Neural cell (in vitro differentiated cells): ENCODE results near the gene SPATA2. TPM values are rescaled to one million over a fixed set of nuclear protein-coding genes. Genes with fewer than 3 reads are reported as not detected.
A peak's percentile ranks its signal among the peaks of the same experiment; 100 is the strongest.

Experiments used
- H2AFZ ChIP-seq: fragments of 200-600, 300-800 bp; sonication (generic), shearing (Covaris generic); 2 replicates; pipeline ENCODE4 v1.6.0; 2014; ENCODE audit warnings: low read depth, mild to moderate bottlenecking, antibody characterized with exemption, low read length, moderate library complexity
- H3F3A ChIP-seq: fragments of 200-600 bp; shearing (Covaris generic); 2 replicates; pipeline ENCODE4 v1.6.1; 2016; ENCODE audit warnings: mild to moderate bottlenecking, moderate library complexity, mixed read lengths, antibody characterized with exemption, low read length; ENCODE audit not compliant: insufficient read depth, poor library complexity, severe bottlenecking
- H3K27ac ChIP-seq: fragments of 200-600, 300-800 bp; sonication (generic), shearing (Covaris generic); 2 replicates; pipeline ENCODE4 v1.5.1; 2014; ENCODE audit warnings: mild to moderate bottlenecking, low read length, moderate library complexity
- H3K27me3 ChIP-seq: fragments of 300-800, 200-600 bp; sonication (generic), shearing (Covaris generic); 2 replicates; pipeline ENCODE4 v1.6.0; 2014; ENCODE audit warnings: mild to moderate bottlenecking, low read depth, low read length, moderate library complexity; ENCODE audit not compliant: insufficient read depth
- H3K36me3 ChIP-seq: fragments of 300-800, 200-600 bp; sonication (generic), shearing (Covaris generic); 2 replicates; pipeline ENCODE4 v1.5.1; 2014; ENCODE audit warnings: mild to moderate bottlenecking, antibody characterized with exemption, low read length, moderate library complexity; ENCODE audit not compliant: insufficient read depth
- H3K4me2 ChIP-seq: fragments of 300-800, 200-600 bp; sonication (generic), shearing (Covaris generic); 2 replicates; pipeline ENCODE4 v1.6.0; 2014; ENCODE audit warnings: mild to moderate bottlenecking, low read length
- H3K4me3 ChIP-seq: fragments of 300-800, 200-600 bp; sonication (generic), shearing (Covaris generic); 2 replicates; pipeline ENCODE4 v1.5.1; 2014; ENCODE audit warnings: mild to moderate bottlenecking, low read length, moderate library complexity
- H3K79me2 ChIP-seq: fragments of 200-600 bp; shearing (Covaris generic); replicated peaks from 2 replicates; pipeline ENCODE4 v1.6.0; 2014; ENCODE audit warnings: mild to moderate bottlenecking, low read length, moderate library complexity; ENCODE audit not compliant: insufficient read depth
- H3K9ac ChIP-seq: fragments of 300-800, 200-600 bp; sonication (generic), shearing (Covaris generic); 2 replicates; pipeline ENCODE4 v1.6.1; 2016; ENCODE audit warnings: mild to moderate bottlenecking, low read length, mixed read lengths
- H3K9me2 ChIP-seq: fragments of 200-600 bp; shearing (Covaris generic); 2 replicates; pipeline ENCODE4 v1.6.1; 2016; ENCODE audit warnings: mild to moderate bottlenecking, low read length, mixed read lengths; ENCODE audit not compliant: insufficient read depth
- H3K9me3 ChIP-seq: fragments of 200-600, 300-800 bp; sonication (generic), shearing (Covaris generic); 2 replicates; pipeline ENCODE4 v1.6.1; 2016; ENCODE audit warnings: mild to moderate bottlenecking, mixed run types, low read length, moderate library complexity, mixed read lengths
- H4K20me1 ChIP-seq: fragments of 200-600 bp; shearing (Covaris generic); 2 replicates; pipeline ENCODE4 v1.6.1; 2016; ENCODE audit warnings: mild to moderate bottlenecking, mixed run types; ENCODE audit not compliant: insufficient read depth
- CTCF ChIP-seq: fragments of 450-650 bp; IDR thresholded peaks from 2 replicates; pipeline ENCODE4 v1.5.1; 2014; ENCODE audit warnings: antibody characterized with exemption, mild to moderate bottlenecking, moderate library complexity; ENCODE audit not compliant: poor library complexity, severe bottlenecking
- EP300 ChIP-seq: fragments of 450-650 bp; conservative IDR thresholded peaks from 2 replicates; pipeline ENCODE4 v1.6.1; 2014; ENCODE audit warnings: antibody characterized with exemption, mild to moderate bottlenecking, moderate library complexity; ENCODE audit not compliant: poor library complexity, severe bottlenecking
- EZH2 ChIP-seq: fragments of 200-600, 300-800 bp; shearing (Covaris generic), sonication (generic); IDR thresholded peaks from 2 replicates; pipeline ENCODE4 v1.6.1; 2014; ENCODE audit warnings: antibody characterized with exemption, low read length, borderline replicate concordance, mild to moderate bottlenecking; ENCODE audit not compliant: insufficient read depth, poor library complexity, severe bottlenecking
- MXI1 ChIP-seq: fragments of 450-650 bp; conservative IDR thresholded peaks from 2 replicates; pipeline ENCODE4 v1.6.1; 2014; ENCODE audit warnings: antibody characterized with exemption, mild to moderate bottlenecking; ENCODE audit not compliant: poor library complexity, severe bottlenecking
- POLR2AphosphoS5 ChIP-seq: IDR thresholded peaks from 2 replicates; pipeline ENCODE4 v1.6.1; 2012
- RAD21 ChIP-seq: fragments of 450-650 bp; conservative IDR thresholded peaks from 2 replicates; pipeline ENCODE4 v1.6.1; 2014; ENCODE audit warnings: antibody characterized with exemption, mild to moderate bottlenecking, moderate library complexity
- REST ChIP-seq: IDR thresholded peaks from 2 replicates; pipeline ENCODE4 v1.6.1; 2012; ENCODE audit warnings: borderline replicate concordance
- SMC3 ChIP-seq: fragments of 450-650 bp; conservative IDR thresholded peaks from 2 replicates; pipeline ENCODE4 v1.6.1; 2014; ENCODE audit warnings: antibody characterized with exemption, mild to moderate bottlenecking, moderate library complexity; ENCODE audit not compliant: poor library complexity
- TAF1 ChIP-seq: IDR thresholded peaks from 2 replicates; pipeline ENCODE4 v1.6.1; 2012; ENCODE audit warnings: low read depth
- polyA plus RNA-seq: library from polyadenylated mRNA; depleted of rRNA; stranded (reverse); fragments of >200 nt; gene quantifications from 2 replicates; pipeline ENCODE4 v1.2.3, GENCODE V29; 2014

The SPATA2 gene
- polyA plus RNA-seq, 1 donor from 2014 or later = 1.7 TPM

- Histone ChIP-seq H4K20me1 (no peaks in the 10 kb centered on the region), H3K4me3 (peak overlapping the region; percentile 100), H3K79me2 (peaks cover 55% of the 10 kb centered on the region), H3K27me3 (no peaks in the 10 kb centered on the region), H3K36me3 (no peaks in the 10 kb centered on the region), H3K9me2 (no peaks in the 10 kb centered on the region), H3K9me3 (no peaks in the 10 kb centered on the region), H2AFZ (no peak overlapping the region), H3F3A (no peaks in the 10 kb centered on the region), H3K27ac (no peak overlapping the region), H3K4me2 (no peak overlapping the region), H3K9ac (no peak overlapping the region)
- TF ChIP-seq EZH2 (no peak), CTCF (no peak), SMC3 (no peak), MXI1 (no peak), EP300 (no peak), TAF1 (no peak), REST (no peak), POLR2AphosphoS5 (no peak), RAD21 (no peak)
Measured at GRCh38 chr20:49938173-49939163, 23.1 kb upstream of the SPATA2 start.

GRCh38 chr20:49937027-49937929 lies 21.9 kb upstream of the SPATA2 start:
- H3K27ac ChIP-seq = peak overlapping the region; percentile 68
- peak overlapping the region; percentile 92 for H3K9ac ChIP-seq
- peak overlapping the region; percentile 90 for H3K4me2 ChIP-seq
- H4K20me1 ChIP-seq = no peaks in the 10 kb centered on the region
- no peak for TF ChIP-seq EZH2
- no peak for TF ChIP-seq SMC3
- TF ChIP-seq TAF1 = peak; percentile 6
- TF ChIP-seq EP300 = no peak
- no peak for TF ChIP-seq CTCF
- no peak for TF ChIP-seq RAD21
- TF ChIP-seq REST = no peak
- TF ChIP-seq POLR2AphosphoS5 = no peak
- TF ChIP-seq MXI1 = no peak
- H3K27me3 ChIP-seq = no peaks in the 10 kb centered on the region
- no peaks in the 10 kb centered on the region for H3F3A ChIP-seq
- peak overlapping the region; percentile 76 for H2AFZ ChIP-seq
- H3K36me3 ChIP-seq = no peaks in the 10 kb centered on the region
- H3K79me2 ChIP-seq = peaks cover 48% of the 10 kb centered on the region
- peak overlapping the region; percentile 100 for H3K4me3 ChIP-seq
- H3K9me2 ChIP-seq = no peaks in the 10 kb centered on the region
- H3K9me3 ChIP-seq = no peaks in the 10 kb centered on the region
